ENCODE results near the gene MYO18A. TPM values are rescaled to one million over a fixed set of nuclear protein-coding genes. Genes with fewer than 3 reads are reported as not detected.

Gene MYO18A
- total RNA-seq, 1 experiment from 2014 or later, result 37.2 TPM

DNA sequence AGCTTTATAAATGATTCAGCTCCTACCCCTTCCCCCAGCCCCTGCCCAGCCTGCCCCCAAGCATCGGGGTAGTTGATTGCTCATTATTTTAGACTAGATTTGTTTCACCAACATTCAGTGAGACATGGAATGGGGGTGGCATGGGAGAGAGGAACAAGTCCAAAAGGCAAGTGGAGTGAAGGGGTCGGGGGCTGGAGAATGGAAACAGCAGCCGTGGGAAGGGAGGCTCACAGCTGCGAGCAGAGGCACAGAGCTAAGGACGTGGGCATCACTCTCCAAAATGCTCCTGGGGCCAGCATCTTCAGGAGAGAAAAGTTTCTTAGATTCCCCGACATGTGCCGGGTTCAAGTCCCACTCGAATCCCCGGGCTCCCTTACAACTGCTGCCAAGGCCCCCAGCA, 118.0 kb downstream of the MYO18A start:
- no peak for ATAC-seq
- CTCF ChIA-PET, result no interaction called here

More for the DNA sequence above, 118.0 kb downstream of the MYO18A start:
- Histone ChIP-seq H3K4me1 (ENCODE audit: control insufficient read depth in 1 of 2, insufficient read depth in 2 of 2, low read length in 2 of 2) (no peaks in the 10 kb centered on the region), H2AFZ (ENCODE audit: low read depth, low read length, poor library complexity, severe bottlenecking) (no peak overlapping the region), H3K79me2 (ENCODE audit: insufficient read depth, low read length) (no peaks in the 10 kb centered on the region), H3K9me3 (ENCODE audit: control insufficient read depth in 1 of 2, insufficient read depth in 1 of 2, low read depth in 1 of 2, low read length in 2 of 2) (no peaks in the 10 kb centered on the region), H4K20me1 (ENCODE audit: insufficient read depth) (no peaks in the 10 kb centered on the region), H3K27ac (ENCODE audit: low read depth, low read length) (no peak overlapping the region), H3K4me3 (replicated peaks in 1 of 2; ENCODE audit: low read depth in 1 of 2, low read length in 2 of 2) (no peak overlapping the region), H3K27me3 (ENCODE audit: insufficient read depth, low read length) (no peaks in the 10 kb centered on the region), H3K4me2 (ENCODE audit: low read length) (no peak overlapping the region), H3K9me2 (ENCODE audit: insufficient read depth) (no peaks in the 10 kb centered on the region), H3K36me3 (ENCODE audit: control insufficient read depth in 1 of 2, insufficient read depth in 2 of 2, low read length in 2 of 2) (no peaks in the 10 kb centered on the region), H3K9ac (ENCODE audit: low read length) (no peak overlapping the region)
- POLR2A ChIA-PET, result no interaction called here
- BruUV-seq (replicated peaks), result no TSS peak
- RAD21 ChIA-PET (ENCODE audit: low non-redundant PET in 1 of 2, low total read pairs in 2 of 2, uncharacterized antibody in 2 of 2, unreplicated experiment in 2 of 2), result no interaction called here
- DNase-seq (ENCODE audit: low read depth, low spot score), result no peak
- intact Hi-C loops (cut with micrococcal nuclease), result no loop called here
- TF ChIP-seq RAD21 (IDR thresholded peaks at IDR 0.05; ENCODE audit: low read depth) (no peak), FOSL1 (IDR thresholded peaks at IDR 0.05; ENCODE audit: low read depth) (no peak), MAX (IDR thresholded peaks at IDR 0.05) (no peak), ZNF274 (IDR thresholded peaks at IDR 0.05; ENCODE audit: low read depth, low read length) (no peak), CBX3 (IDR thresholded peaks at IDR 0.05; ENCODE audit: low read depth) (no peak), SP1 (IDR thresholded peaks at IDR 0.05; ENCODE audit: low read depth) (no peak), EZH2phosphoT487 (IDR thresholded peaks at IDR 0.05; ENCODE audit: borderline replicate concordance) (no peak), CEBPB (IDR thresholded peaks at IDR 0.05; ENCODE audit: low read depth) (no peak), YY1 (IDR thresholded peaks at IDR 0.05; ENCODE audit: extremely low read depth, insufficient replicate concordance, low read depth, low read length) (no peak), REST (IDR thresholded peaks at IDR 0.05; ENCODE audit: low read depth) (no peak), EZH2 (IDR thresholded peaks at IDR 0.05) (no peak), POLR2A (IDR thresholded peaks at IDR 0.05; ENCODE audit: borderline replicate concordance, extremely low read depth, insufficient read depth, insufficient read length) (no peak), ELF1 (IDR thresholded peaks at IDR 0.05; ENCODE audit: borderline replicate concordance, low read depth) (no peak), TCF7L2 (IDR thresholded peaks at IDR 0.05; ENCODE audit: borderline replicate concordance, extremely low read depth, insufficient read depth, insufficient read length) (no peak), EGR1 (IDR thresholded peaks at IDR 0.05; ENCODE audit: low read depth) (no peak), POLR2AphosphoS5 (IDR thresholded peaks at IDR 0.05; ENCODE audit: low read depth, low read length) (no peak)
- TF ChIP-seq, protein P1, sequence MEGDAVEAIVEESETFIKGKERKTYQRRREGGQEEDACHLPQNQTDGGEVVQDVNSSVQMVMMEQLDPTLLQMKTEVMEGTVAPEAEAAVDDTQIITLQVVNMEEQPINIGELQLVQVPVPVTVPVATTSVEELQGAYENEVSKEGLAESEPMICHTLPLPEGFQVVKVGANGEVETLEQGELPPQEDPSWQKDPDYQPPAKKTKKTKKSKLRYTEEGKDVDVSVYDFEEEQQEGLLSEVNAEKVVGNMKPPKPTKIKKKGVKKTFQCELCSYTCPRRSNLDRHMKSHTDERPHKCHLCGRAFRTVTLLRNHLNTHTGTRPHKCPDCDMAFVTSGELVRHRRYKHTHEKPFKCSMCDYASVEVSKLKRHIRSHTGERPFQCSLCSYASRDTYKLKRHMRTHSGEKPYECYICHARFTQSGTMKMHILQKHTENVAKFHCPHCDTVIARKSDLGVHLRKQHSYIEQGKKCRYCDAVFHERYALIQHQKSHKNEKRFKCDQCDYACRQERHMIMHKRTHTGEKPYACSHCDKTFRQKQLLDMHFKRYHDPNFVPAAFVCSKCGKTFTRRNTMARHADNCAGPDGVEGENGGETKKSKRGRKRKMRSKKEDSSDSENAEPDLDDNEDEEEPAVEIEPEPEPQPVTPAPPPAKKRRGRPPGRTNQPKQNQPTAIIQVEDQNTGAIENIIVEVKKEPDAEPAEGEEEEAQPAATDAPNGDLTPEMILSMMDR (IDR thresholded peaks at IDR 0.05 in 2 of 3, conservative IDR thresholded peaks at IDR 0.05 in 1 of 3; ENCODE audit: borderline replicate concordance in 1 of 3, insufficient read depth in 1 of 3, low read depth in 2 of 3, low read length in 2 of 3), result no peak
- TF ChIP-seq, protein P2, sequence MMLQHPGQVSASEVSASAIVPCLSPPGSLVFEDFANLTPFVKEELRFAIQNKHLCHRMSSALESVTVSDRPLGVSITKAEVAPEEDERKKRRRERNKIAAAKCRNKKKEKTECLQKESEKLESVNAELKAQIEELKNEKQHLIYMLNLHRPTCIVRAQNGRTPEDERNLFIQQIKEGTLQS (IDR thresholded peaks at IDR 0.05), result no peak

Measured in HCT116 (cell line).